Psoas muscle (tissue), 8 donors: ENCODE results near the gene ZBTB7C. TPM values are rescaled to one million over a fixed set of nuclear protein-coding genes. Genes with fewer than 3 reads are reported as not detected.

Source experiments
- ATAC-seq, 4 donors: fragments of 200-7000 bp; cut with Tn5 transposase; one replicate each; pipeline ENCODE4 v1.9.1; 2020; ENCODE audit warnings: moderate library complexity in 3 of 4, mild to moderate bottlenecking in 2 of 4
- DNase-seq, 2 donors: peaks; one replicate each; pipeline ENCODE4 v3.0.0-alpha.2; 2020
- H3K27ac ChIP-seq: fragments of 200-600 bp; one replicate; pipeline ENCODE4 v1.8.0; 2022
- H3K27me3 ChIP-seq, 3 donors: fragments of 200-600 bp in 1 of 3; one replicate each; pipeline versions ENCODE4 v1.6.1 to v1.8.0; 2013 to 2022; ENCODE audit warnings: low read length in 2 of 3, mild to moderate bottlenecking in 2 of 3, moderate library complexity in 1 of 3; ENCODE audit not compliant: insufficient read depth in 3 of 3
- H3K36me3 ChIP-seq, 2 donors: fragments of 200-600 bp in 1 of 2; one replicate each; pipeline versions ENCODE4 v1.6.1 to v1.8.0; 2013 to 2022; ENCODE audit warnings: low read depth in 1 of 2, mild to moderate bottlenecking in 1 of 2, moderate library complexity in 1 of 2; ENCODE audit not compliant: insufficient read depth in 1 of 2
- H3K4me1 ChIP-seq: fragments of 200-600 bp; one replicate; pipeline ENCODE4 v1.8.0; 2022
- H3K4me3 ChIP-seq: fragments of 200-600 bp; one replicate; pipeline ENCODE4 v1.8.0; 2022; ENCODE audit warnings: mild to moderate bottlenecking
- H3K9me3 ChIP-seq: fragments of 200-600 bp; one replicate; pipeline ENCODE4 v1.8.0; 2022
- CTCF ChIP-seq: fragments of 200-600 bp; IDR thresholded peaks from one replicate; pipeline ENCODE4 v1.8.0; 2022; ENCODE audit warnings: antibody characterized with exemption
- WGBS, 3 donors: extraction: QIAGEN DNeasy Blood & Tissue Kit; methylation state at CpG; one replicate each; pipeline versions ENCODE4 v1.1.6 to v1.1.7; 2013; 5-methylcytosine and 5-hydroxymethylcytosine counted together
- intact Hi-C, 2 donors: fragments of 100-400 bp; cut with DNase I; formaldehyde crosslinking; loops; one replicate each; pipeline versions ENCODE4 v1.11.0 to v1.14.2; 2022
- polyA plus RNA-seq, 3 donors: library from polyadenylated mRNA; stranded (reverse); fragments of 200-250 nt; gene quantifications; one replicate each; pipeline ENCODE4 v1.2.3, GENCODE V29; 2013
- total RNA-seq, 4 donors: library from RNA; stranded (reverse); fragmentation: NEBNext Ultra II Directional in 2 of 4; extraction: Animal tissue kit (Norgen Biotek cat#: 25700) in 2 of 4; gene quantifications; one replicate each; pipeline versions ENCODE4 v1.2.1 to v1.2.4, GENCODE V29; 2021 to 2023
- donor health status: healthy with polysubstance abuse.
- donor health status: DM: no; HTN: no; CAD: no; lungs with moderate emphysema.
- donor health status: Bipolar disorder and iron deficiency.
- donor health status: healthy.
- donor health status: DM: yes; HTN: yes; CAD: no.
- donor health status: DM: no; HTN: no; CAD: no.
- donor health status: DM: no; HTN: no; CAD: no.
- donor health status: DM: yes; HTN: yes; CAD: no.

Gene ZBTB7C
- total and polyA plus RNA-seq, 7 donors: 0.34 to 2.9 (median 0.78) TPM

GRCh38 chr18:48050176-48050575, 359.0 kb downstream of the ZBTB7C start:
- peaks cover 6% of the 10 kb centered on the region for H3K9me3 ChIP-seq
- intact Hi-C loops: no loop called here
- no peak for DNase-seq

DNA sequence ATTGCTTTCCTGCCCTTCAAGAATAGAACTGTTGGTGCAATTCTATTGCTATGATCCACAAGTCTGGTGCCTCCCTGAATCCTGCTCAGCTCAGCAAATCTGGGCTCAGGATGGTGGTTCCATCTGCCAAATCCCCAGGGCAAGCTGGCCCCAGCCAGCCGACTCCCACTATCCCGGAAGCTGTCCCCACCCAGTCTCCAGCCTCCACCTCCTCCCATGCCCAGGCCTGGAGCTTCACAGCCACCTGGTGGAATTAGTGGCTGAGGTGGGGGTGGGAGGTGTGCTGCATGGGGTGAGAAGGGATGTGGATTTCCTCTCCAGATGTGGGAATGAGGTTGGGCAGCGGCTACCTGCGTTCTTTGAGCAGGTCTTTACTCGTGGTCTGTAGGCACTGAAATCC, 359.4 kb downstream of the ZBTB7C start:
- H3K27ac ChIP-seq: no peak overlapping the region
- H3K9me3 ChIP-seq: peaks cover 6% of the 10 kb centered on the region
- intact Hi-C loops: no loop called here
- no peak for DNase-seq
- peaks cover 0 to 2% (median 0%) of the 10 kb centered on the region in 3 donors for H3K27me3 ChIP-seq
- no peak for ATAC-seq
- no peak for TF ChIP-seq CTCF
- H3K36me3 ChIP-seq: no peaks in the 10 kb centered on the region
- H3K4me1 ChIP-seq: no peaks in the 10 kb centered on the region
- 47 to 66% (median 58%) methylated on average over 5 of the region's 5 CpGs for WGBS, 3 donors
- no peak overlapping the region for H3K4me3 ChIP-seq

More at GRCh38 chr18:48050176-48050575, 359.0 kb downstream of the ZBTB7C start:
- no peaks in the 10 kb centered on the region for H3K4me1 ChIP-seq
- H3K27ac ChIP-seq: no peak overlapping the region
- WGBS, 3 donors: 45 to 64% (median 51%) methylated on average over 7 of the region's 7 CpGs
- H3K4me3 ChIP-seq: no peak overlapping the region
- no peaks in the 10 kb centered on the region for H3K36me3 ChIP-seq
- no peak for TF ChIP-seq CTCF
- ATAC-seq: peak in 1 of 4 donors; percentile 20
- peaks cover 0 to 2% (median 0%) of the 10 kb centered on the region in 3 donors for H3K27me3 ChIP-seq

DNA sequence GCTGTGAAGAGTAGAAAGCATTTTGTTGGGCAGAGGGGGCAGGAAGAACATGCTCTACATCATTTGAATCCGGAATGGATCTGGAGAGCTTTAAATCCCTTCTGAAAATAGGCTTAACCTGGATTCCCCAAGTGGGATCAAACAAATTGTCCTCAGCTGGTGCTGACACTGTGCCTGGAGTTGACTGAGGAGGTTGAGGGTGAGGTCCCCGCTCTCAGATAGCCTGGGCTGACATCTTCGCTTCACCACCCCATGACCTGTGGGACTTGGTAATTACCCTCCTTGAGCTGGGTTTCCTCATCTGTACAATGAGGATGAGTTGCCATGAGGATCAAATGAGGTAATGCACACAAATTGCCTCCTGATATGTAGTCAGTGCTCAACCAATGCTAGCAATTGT, 360.9 kb downstream of the ZBTB7C start:
- Histone ChIP-seq H3K27ac (no peak overlapping the region), H3K36me3 (no peaks in the 10 kb centered on the region), H3K4me3 (no peak overlapping the region), H3K9me3 (peaks cover 6% of the 10 kb centered on the region), H3K4me1 (no peaks in the 10 kb centered on the region), H3K27me3 (peaks cover 0 to 2% (median 0%) of the 10 kb centered on the region in 3 donors)
- 96 to 100% (median 98%) methylated on average over 3 of the region's 3 CpGs for WGBS, 3 donors
- DNase-seq (no peak), ATAC-seq (no peak)
- intact Hi-C loops: no loop called here
- TF ChIP-seq CTCF: no peak

GRCh38 chr18:48046843-48047242, 362.3 kb downstream of the ZBTB7C start:
- H3K4me1 ChIP-seq: no peaks in the 10 kb centered on the region
- peaks cover 6% of the 10 kb centered on the region for H3K9me3 ChIP-seq
- no peak overlapping the region for H3K4me3 ChIP-seq
- no peaks in the 10 kb centered on the region for H3K36me3 ChIP-seq
- peaks cover 0 to 2% (median 0%) of the 10 kb centered on the region in 3 donors for H3K27me3 ChIP-seq
- no peak overlapping the region for H3K27ac ChIP-seq
- intact Hi-C loops: no loop called here
- TF ChIP-seq CTCF: no peak
- DNase-seq (no peak), ATAC-seq (no peak)
- 88 to 93% (median 90%) methylated on average over 5 of the region's 5 CpGs for WGBS, 3 donors

DNA sequence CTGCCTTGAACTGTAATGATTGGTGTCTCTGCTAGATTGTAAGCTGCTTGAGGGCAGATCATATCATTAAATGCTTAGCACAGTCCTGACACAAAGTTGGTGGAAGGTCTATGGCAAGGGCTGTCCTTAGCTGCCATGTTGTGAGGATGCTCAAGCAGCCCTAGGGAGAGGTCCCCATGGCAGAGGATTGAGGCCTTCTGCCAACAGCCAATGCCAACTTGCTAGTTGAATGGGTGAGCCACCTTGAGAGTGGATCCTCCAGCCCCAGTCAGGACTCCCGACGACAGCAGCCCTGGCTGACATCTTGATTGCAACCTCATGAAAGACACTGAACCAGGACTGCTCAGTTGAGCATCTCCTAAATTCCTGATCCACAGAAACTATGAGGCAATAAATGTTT, 363.4 kb downstream of the ZBTB7C start:
- no peak for ATAC-seq
- no peak for TF ChIP-seq CTCF
- intact Hi-C loops: no loop called here

More for the DNA sequence above, 363.4 kb downstream of the ZBTB7C start:
- peaks cover 0 to 2% (median 0%) of the 10 kb centered on the region in 3 donors for H3K27me3 ChIP-seq
- no peaks in the 10 kb centered on the region for H3K4me1 ChIP-seq
- DNase-seq: no peak
- H3K4me3 ChIP-seq: no peak overlapping the region
- peaks cover 6% of the 10 kb centered on the region for H3K9me3 ChIP-seq
- WGBS, 3 donors: 78 to 98% (median 84%) methylated on average over 2 of the region's 2 CpGs
- H3K36me3 ChIP-seq: no peaks in the 10 kb centered on the region
- H3K27ac ChIP-seq: no peak overlapping the region
